ENCODE measurements around the gene SNTB2. TPM values are rescaled to one million over a fixed set of nuclear protein-coding genes. Genes with fewer than 3 reads are reported as not detected.

Gene SNTB2
- total RNA-seq, 1 experiment from 2014 or later, result 30.3 TPM

DNA sequence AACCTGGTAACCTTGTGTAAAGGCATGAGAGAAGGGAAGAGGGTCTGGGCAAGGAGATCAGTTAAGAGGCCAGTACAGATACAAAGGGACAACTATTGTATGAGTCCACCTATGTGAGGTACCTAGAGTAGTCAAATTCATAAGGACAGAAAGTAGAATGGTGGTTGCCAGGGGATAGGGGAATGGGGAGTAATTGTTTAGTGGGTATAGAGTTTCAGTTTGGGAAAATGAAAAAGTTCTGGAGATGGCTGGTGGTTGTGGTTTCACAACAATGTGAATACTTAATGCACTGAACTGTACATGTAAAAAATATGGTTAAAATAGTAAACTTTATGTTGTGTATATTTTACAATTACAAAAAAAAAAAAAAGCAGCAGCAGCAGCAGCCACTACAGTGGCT lies 49.4 kb downstream of the SNTB2 start:
- H4K20me1 ChIP-seq (ENCODE audit: insufficient read depth), result no peaks in the 10 kb centered on the region

DNA sequence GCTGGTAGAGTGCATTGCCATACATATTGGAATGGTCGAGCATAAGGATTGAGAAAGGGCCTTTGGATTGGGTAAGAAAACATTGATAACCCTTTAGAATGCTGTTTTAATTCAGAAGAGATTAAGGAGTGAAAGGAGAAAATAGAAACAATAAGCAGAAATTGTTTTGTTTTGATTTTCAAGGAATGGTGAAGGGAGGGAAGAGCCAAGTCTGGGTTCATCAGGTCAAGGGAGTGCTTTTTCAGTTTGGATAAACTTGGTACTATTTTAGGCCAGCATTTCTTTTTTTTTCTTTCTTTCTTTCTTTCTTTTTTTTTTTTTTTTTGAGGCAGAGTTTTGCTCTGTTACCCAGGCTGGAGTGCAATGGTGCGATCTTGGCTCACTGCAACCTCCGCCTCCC lies 50.3 kb downstream of the SNTB2 start:
- no peak for DNase-seq
- no peaks in the 10 kb centered on the region for H3K27me3 ChIP-seq (ENCODE audit: insufficient read depth, low read depth)
- POLR2A ChIA-PET (ENCODE audit: unreplicated experiment), result no interaction called here
- H3K9me2 ChIP-seq (ENCODE audit: insufficient read depth), result no peaks in the 10 kb centered on the region
- no peak overlapping the region for H3K4me2 ChIP-seq
- no peaks in the 10 kb centered on the region for H3K79me2 ChIP-seq (ENCODE audit: low read depth)
- H3K4me3 ChIP-seq, result no peak overlapping the region
- intact Hi-C loops (cut with micrococcal nuclease; ENCODE audit: unreplicated experiment), result loop anchor here (5.0 kb wide), 1 partner anchor 195 kb away; no protein-coding TSS in a partner anchor
- no TSS peak for BruUV-seq (replicated peaks)
- H4K20me1 ChIP-seq (ENCODE audit: insufficient read depth), result no peaks in the 10 kb centered on the region
- H3F3A ChIP-seq (ENCODE audit: insufficient read depth, low read depth), result no peaks in the 10 kb centered on the region
- no peak overlapping the region for H3K27ac ChIP-seq
- no peak for TF ChIP-seq EZH2 (IDR thresholded peaks at IDR 0.05; ENCODE audit: low read depth)
- no peaks in the 10 kb centered on the region for H3K9me3 ChIP-seq (ENCODE audit: insufficient read depth, low read depth)
- no peaks in the 10 kb centered on the region for H3K36me3 ChIP-seq (ENCODE audit: low read depth)
- CTCF ChIA-PET, result no interaction called here
- H2AFZ ChIP-seq, result no peak overlapping the region
- H3K4me1 ChIP-seq (replicated peaks; ENCODE audit: insufficient read depth), result no peaks in the 10 kb centered on the region

More for the DNA sequence above, 49.4 kb downstream of the SNTB2 start:
- ChIA-PET POLR2A (ENCODE audit: unreplicated experiment) (no interaction called here), CTCF (no interaction called here)
- Histone ChIP-seq H2AFZ (no peak overlapping the region), H3K4me3 (no peak overlapping the region), H3K4me2 (no peak overlapping the region), H3F3A (ENCODE audit: insufficient read depth, low read depth) (no peaks in the 10 kb centered on the region), H3K27ac (no peak overlapping the region), H3K79me2 (ENCODE audit: low read depth) (no peaks in the 10 kb centered on the region), H3K36me3 (ENCODE audit: low read depth) (no peaks in the 10 kb centered on the region), H3K9me3 (ENCODE audit: insufficient read depth, low read depth) (no peaks in the 10 kb centered on the region), H3K27me3 (ENCODE audit: insufficient read depth, low read depth) (no peaks in the 10 kb centered on the region), H3K4me1 (replicated peaks; ENCODE audit: insufficient read depth) (no peaks in the 10 kb centered on the region), H3K9me2 (ENCODE audit: insufficient read depth) (no peaks in the 10 kb centered on the region)
- no TSS peak for BruUV-seq (replicated peaks)
- no peak for DNase-seq
- no peak for TF ChIP-seq EZH2 (IDR thresholded peaks at IDR 0.05; ENCODE audit: low read depth)
- TF ChIP-seq, protein P1, sequence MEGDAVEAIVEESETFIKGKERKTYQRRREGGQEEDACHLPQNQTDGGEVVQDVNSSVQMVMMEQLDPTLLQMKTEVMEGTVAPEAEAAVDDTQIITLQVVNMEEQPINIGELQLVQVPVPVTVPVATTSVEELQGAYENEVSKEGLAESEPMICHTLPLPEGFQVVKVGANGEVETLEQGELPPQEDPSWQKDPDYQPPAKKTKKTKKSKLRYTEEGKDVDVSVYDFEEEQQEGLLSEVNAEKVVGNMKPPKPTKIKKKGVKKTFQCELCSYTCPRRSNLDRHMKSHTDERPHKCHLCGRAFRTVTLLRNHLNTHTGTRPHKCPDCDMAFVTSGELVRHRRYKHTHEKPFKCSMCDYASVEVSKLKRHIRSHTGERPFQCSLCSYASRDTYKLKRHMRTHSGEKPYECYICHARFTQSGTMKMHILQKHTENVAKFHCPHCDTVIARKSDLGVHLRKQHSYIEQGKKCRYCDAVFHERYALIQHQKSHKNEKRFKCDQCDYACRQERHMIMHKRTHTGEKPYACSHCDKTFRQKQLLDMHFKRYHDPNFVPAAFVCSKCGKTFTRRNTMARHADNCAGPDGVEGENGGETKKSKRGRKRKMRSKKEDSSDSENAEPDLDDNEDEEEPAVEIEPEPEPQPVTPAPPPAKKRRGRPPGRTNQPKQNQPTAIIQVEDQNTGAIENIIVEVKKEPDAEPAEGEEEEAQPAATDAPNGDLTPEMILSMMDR (conservative IDR thresholded peaks at IDR 0.05), result no peak
- intact Hi-C loops (cut with micrococcal nuclease; ENCODE audit: unreplicated experiment), result loop anchor here (5.0 kb wide), 1 partner anchor 194 kb away; no protein-coding TSS in a partner anchor

DNA sequence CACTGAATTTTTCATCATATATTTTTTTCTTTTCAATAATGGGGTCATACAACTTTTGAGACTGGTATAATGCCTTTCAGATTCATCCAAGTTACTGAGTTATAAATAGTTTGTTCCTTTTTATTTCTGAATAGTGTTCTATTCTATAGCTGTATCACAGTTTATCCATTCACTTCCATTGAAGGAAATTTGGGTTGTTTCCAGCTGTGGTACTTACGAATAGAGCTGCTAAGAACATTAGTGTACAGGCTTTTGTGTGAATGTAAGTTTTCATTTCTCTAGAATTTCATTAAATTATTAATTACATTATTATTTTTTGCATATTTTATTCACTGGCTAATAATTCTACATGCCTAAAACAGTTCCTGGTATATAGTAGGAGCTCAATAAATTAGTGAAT lies 52.9 kb downstream of the SNTB2 start:
- H3K9me2 ChIP-seq (ENCODE audit: insufficient read depth), result no peaks in the 10 kb centered on the region
- H3K27me3 ChIP-seq (ENCODE audit: insufficient read depth, low read depth), result no peaks in the 10 kb centered on the region
- intact Hi-C loops (cut with micrococcal nuclease; ENCODE audit: unreplicated experiment), result loop anchor here (5.0 kb wide), 1 partner anchor 198 kb away; no protein-coding TSS in a partner anchor
- no peak overlapping the region for H2AFZ ChIP-seq
- no peaks in the 10 kb centered on the region for H3K36me3 ChIP-seq (ENCODE audit: low read depth)
- H3K4me2 ChIP-seq, result no peak overlapping the region
- no peaks in the 10 kb centered on the region for H3F3A ChIP-seq (ENCODE audit: insufficient read depth, low read depth)
- ChIA-PET CTCF (no interaction called here), POLR2A (ENCODE audit: unreplicated experiment) (no interaction called here)
- H3K4me3 ChIP-seq, result no peak overlapping the region
- DNase-seq, result no peak
- no peaks in the 10 kb centered on the region for H3K9me3 ChIP-seq (ENCODE audit: insufficient read depth, low read depth)
- no peaks in the 10 kb centered on the region for H4K20me1 ChIP-seq (ENCODE audit: insufficient read depth)
- TF ChIP-seq, protein P1 (conservative IDR thresholded peaks at IDR 0.05), result no peak
- no peak for TF ChIP-seq EZH2 (IDR thresholded peaks at IDR 0.05; ENCODE audit: low read depth)
- no peaks in the 10 kb centered on the region for H3K79me2 ChIP-seq (ENCODE audit: low read depth)
- H3K4me1 ChIP-seq (replicated peaks; ENCODE audit: insufficient read depth), result no peaks in the 10 kb centered on the region
- H3K27ac ChIP-seq, result no peak overlapping the region
- no TSS peak for BruUV-seq (replicated peaks)

DNA sequence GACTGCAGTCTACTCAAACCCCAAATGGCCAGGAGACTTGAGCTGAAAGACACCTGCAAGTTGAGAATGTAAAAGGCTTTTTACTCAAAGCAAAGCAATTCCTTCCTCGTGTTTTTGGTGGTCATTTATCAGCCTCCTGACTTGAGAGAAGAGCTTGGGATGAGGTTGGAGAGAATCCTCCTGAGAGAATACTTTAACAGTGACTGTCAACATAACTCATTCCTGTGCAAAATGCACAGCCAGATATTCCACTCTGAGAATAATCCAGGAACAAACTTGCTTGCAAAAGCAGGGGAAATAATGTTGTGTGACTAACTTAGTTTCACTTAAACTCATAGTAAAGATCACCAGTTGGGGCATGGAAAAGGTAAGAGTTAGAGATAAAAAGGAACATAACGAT lies 53.4 kb downstream of the SNTB2 start:
- no TSS peak for BruUV-seq (replicated peaks)
- Histone ChIP-seq H3K9me2 (ENCODE audit: insufficient read depth) (no peaks in the 10 kb centered on the region), H4K20me1 (ENCODE audit: insufficient read depth) (no peaks in the 10 kb centered on the region), H3K9me3 (ENCODE audit: insufficient read depth, low read depth) (no peaks in the 10 kb centered on the region), H3K36me3 (ENCODE audit: low read depth) (no peaks in the 10 kb centered on the region), H3K27ac (no peak overlapping the region), H3K4me1 (replicated peaks; ENCODE audit: insufficient read depth) (no peaks in the 10 kb centered on the region), H3K4me3 (no peak overlapping the region), H3K4me2 (no peak overlapping the region), H3K27me3 (ENCODE audit: insufficient read depth, low read depth) (no peaks in the 10 kb centered on the region), H3F3A (ENCODE audit: insufficient read depth, low read depth) (no peaks in the 10 kb centered on the region), H2AFZ (no peak overlapping the region), H3K79me2 (ENCODE audit: low read depth) (no peaks in the 10 kb centered on the region)
- DNase-seq, result no peak
- POLR2A ChIA-PET (ENCODE audit: unreplicated experiment), result no interaction called here
- TF ChIP-seq, protein P1 (conservative IDR thresholded peaks at IDR 0.05), result no peak
- no peak for TF ChIP-seq EZH2 (IDR thresholded peaks at IDR 0.05; ENCODE audit: low read depth)
- intact Hi-C loops (cut with micrococcal nuclease; ENCODE audit: unreplicated experiment), result no loop called here
- CTCF ChIA-PET, result no interaction called here

Data from PC-9 (cell line).